ENCODE measurements around the gene INSL3.

Gene INSL3

DNA sequence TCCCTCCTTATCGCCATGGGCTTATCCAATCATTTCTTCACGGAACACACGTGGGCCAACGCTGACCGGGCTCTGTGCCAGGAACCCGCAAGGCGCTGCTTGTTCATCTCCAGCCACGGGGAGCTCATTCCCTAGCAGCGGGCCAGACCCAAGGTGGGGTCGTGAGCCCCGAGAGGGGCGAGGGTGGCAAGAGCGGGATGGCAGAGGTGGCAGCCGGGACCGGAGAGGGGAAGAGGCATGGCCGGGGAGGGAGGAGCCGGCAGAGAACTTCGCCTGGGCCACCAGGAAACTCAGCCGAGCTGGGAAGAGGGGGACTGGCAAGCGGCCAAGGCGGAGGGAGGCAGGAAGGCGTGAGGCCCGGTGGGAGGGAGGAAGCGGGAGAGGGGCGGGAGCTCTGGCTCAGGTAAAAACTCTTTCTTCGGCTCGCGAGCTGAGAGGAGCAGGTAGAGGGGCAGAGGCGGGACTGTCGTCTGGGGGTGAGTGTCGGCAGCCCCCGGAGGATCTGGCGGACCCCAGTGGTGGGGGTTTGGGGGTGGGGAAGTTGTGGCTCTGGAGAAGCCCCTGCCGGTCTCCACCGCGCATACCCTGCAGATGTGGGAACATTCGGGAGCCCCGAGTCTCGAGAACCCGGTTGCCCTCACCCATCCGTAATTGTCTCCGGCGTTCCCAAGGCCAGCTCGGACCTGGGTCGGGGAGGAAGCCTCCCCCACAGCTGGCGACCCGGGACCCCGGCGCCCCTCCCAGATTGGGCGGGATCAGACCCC lies 26.4 kb downstream of the INSL3 start, which contains the start of gene B3GNT3:
TSS of gene B3GNT3 (plus strand) at position 408 of the 764 bp plus-strand sequence. CDS start 12,670 bp downstream, outside the sequence.
- Histone ChIP-seq H3K9me3 (ENCODE audit: control insufficient read depth, insufficient read depth, low read length) (no peaks in the 10 kb centered on the region), H3K79me2 (ENCODE audit: control insufficient read depth, low read length) (no peaks in the 10 kb centered on the region), H3K36me3 (ENCODE audit: control insufficient read depth, low read length) (no peaks in the 10 kb centered on the region), H4K20me1 (ENCODE audit: control insufficient read depth, insufficient read depth, low read depth, low read length) (no peaks in the 10 kb centered on the region), H3F3A (ENCODE audit: control insufficient read depth, insufficient read depth) (no peaks in the 10 kb centered on the region), H3K4me3 (ENCODE audit: low read length) (no peak within 1 kb of the TSS), H3K4me1 (ENCODE audit: control insufficient read depth, low read length) (no peaks in the 10 kb centered on the region), H3K27me3 (ENCODE audit: control insufficient read depth, low read length) (peaks cover 22% of the 10 kb centered on the region), H3K9me2 (replicated peaks; ENCODE audit: control insufficient read depth, low read length) (no peaks in the 10 kb centered on the region), H3K4me2 (ENCODE audit: low read length) (no peak within 1 kb of the TSS), H3K27ac (ENCODE audit: low read depth, low read length) (no peak within 1 kb of the TSS)
- TF ChIP-seq EZH2phosphoT487 (IDR thresholded peaks at IDR 0.05; ENCODE audit: borderline replicate concordance, low read length) = no peak
- TF ChIP-seq, protein P1, sequence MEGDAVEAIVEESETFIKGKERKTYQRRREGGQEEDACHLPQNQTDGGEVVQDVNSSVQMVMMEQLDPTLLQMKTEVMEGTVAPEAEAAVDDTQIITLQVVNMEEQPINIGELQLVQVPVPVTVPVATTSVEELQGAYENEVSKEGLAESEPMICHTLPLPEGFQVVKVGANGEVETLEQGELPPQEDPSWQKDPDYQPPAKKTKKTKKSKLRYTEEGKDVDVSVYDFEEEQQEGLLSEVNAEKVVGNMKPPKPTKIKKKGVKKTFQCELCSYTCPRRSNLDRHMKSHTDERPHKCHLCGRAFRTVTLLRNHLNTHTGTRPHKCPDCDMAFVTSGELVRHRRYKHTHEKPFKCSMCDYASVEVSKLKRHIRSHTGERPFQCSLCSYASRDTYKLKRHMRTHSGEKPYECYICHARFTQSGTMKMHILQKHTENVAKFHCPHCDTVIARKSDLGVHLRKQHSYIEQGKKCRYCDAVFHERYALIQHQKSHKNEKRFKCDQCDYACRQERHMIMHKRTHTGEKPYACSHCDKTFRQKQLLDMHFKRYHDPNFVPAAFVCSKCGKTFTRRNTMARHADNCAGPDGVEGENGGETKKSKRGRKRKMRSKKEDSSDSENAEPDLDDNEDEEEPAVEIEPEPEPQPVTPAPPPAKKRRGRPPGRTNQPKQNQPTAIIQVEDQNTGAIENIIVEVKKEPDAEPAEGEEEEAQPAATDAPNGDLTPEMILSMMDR (IDR thresholded peaks at IDR 0.05; ENCODE audit: low read depth, low read length, poor library complexity, severe bottlenecking) = no peak

DNA sequence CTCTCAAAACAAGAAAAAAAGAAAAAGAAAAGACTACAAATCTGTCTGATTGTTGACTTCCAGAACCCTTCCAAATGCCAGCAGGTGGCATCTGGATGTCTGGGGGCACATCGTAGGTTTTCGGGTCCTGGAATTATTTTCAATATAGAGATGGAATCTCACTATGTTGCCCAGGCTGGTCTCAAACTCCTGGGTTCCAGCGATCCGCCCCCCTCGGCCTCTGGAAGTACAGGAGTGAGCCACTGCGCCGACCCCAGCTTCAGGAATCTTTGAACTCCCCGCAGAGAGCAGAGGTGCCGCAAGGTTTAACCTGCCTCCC lies 26.9 kb downstream of the INSL3 start:
- H3K4me1 ChIP-seq (ENCODE audit: control insufficient read depth, low read length) = no peaks in the 10 kb centered on the region

DNA sequence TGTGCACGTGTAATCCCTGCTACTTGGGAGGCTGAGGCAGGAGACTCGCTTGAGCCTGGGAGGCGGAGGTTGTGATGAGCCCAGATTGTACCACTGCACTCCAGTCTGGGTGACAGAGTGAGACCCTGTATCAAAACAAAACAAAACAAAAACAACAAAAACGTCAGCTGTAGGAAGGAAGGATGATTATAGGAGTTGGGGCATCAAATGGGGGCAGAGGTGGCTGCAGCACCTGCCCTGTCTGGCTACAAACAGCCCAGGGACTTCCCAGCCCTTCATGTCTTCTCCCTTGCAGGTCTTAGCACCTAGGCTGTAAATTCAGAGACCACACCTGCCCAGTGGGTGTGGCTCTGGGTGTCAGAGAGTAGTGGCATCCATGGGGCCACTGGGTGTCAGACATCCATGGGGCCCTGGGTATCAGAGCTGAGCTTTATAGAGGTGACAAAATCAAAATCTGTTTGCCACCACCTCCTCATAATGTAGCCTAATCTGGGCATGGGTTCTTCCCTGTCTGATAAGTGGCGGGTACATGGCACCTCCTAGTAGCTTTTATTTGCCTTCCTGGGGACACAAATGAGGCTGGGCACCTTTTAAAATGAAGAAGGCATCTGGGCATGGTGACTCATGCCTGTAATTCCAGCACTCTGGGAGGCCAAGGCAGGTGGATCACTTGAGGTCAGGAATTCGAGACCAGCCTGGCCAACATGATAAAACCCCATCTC lies 31.1 kb downstream of the INSL3 start:
- Histone ChIP-seq H3K79me2 (ENCODE audit: control insufficient read depth, low read length) (no peaks in the 10 kb centered on the region), H3K9me3 (ENCODE audit: control insufficient read depth, insufficient read depth, low read length) (no peaks in the 10 kb centered on the region), H3K27me3 (ENCODE audit: control insufficient read depth, low read length) (peaks cover 19% of the 10 kb centered on the region), H3K36me3 (ENCODE audit: control insufficient read depth, low read length) (peaks cover 11% of the 10 kb centered on the region), H3K4me1 (ENCODE audit: control insufficient read depth, low read length) (no peaks in the 10 kb centered on the region), H4K20me1 (ENCODE audit: control insufficient read depth, insufficient read depth, low read depth, low read length) (0 out of 2 replicates have a peak, but pooled peaks cover 3% of the 10 kb centered on the region), H3K9me2 (replicated peaks; ENCODE audit: control insufficient read depth, low read length) (no peaks in the 10 kb centered on the region), H3K4me2 (ENCODE audit: low read length) (no peak overlapping the region), H3K4me3 (ENCODE audit: low read length) (no peak overlapping the region), H3K27ac (ENCODE audit: low read depth, low read length) (no peak overlapping the region), H3F3A (ENCODE audit: control insufficient read depth, insufficient read depth) (no peaks in the 10 kb centered on the region)
- TF ChIP-seq, protein P1 (IDR thresholded peaks at IDR 0.05; ENCODE audit: low read depth, low read length, poor library complexity, severe bottlenecking) = no peak
- TF ChIP-seq EZH2phosphoT487 (IDR thresholded peaks at IDR 0.05; ENCODE audit: borderline replicate concordance, low read length) = no peak

More for the DNA sequence above, 26.9 kb downstream of the INSL3 start:
- H3K9me3 ChIP-seq (ENCODE audit: control insufficient read depth, insufficient read depth, low read length) = no peaks in the 10 kb centered on the region
- no peaks in the 10 kb centered on the region for H3K9me2 ChIP-seq (replicated peaks; ENCODE audit: control insufficient read depth, low read length)
- no peaks in the 10 kb centered on the region for H3K79me2 ChIP-seq (ENCODE audit: control insufficient read depth, low read length)
- no peaks in the 10 kb centered on the region; the same call in 1 of the 2 replicates for H3K36me3 ChIP-seq (ENCODE audit: control insufficient read depth, low read length)
- H4K20me1 ChIP-seq (ENCODE audit: control insufficient read depth, insufficient read depth, low read depth, low read length) = 0 out of 2 replicates have a peak, but pooled peaks cover 1% of the 10 kb centered on the region
- no peak overlapping the region for H3K27ac ChIP-seq (ENCODE audit: low read depth, low read length)
- peaks cover 22% of the 10 kb centered on the region for H3K27me3 ChIP-seq (ENCODE audit: control insufficient read depth, low read length)
- no peak overlapping the region for H3K4me2 ChIP-seq (ENCODE audit: low read length)
- H3F3A ChIP-seq (ENCODE audit: control insufficient read depth, insufficient read depth) = no peaks in the 10 kb centered on the region
- H3K4me3 ChIP-seq (ENCODE audit: low read length) = no peak overlapping the region
- TF ChIP-seq EZH2phosphoT487 (IDR thresholded peaks at IDR 0.05; ENCODE audit: borderline replicate concordance, low read length) = no peak
- TF ChIP-seq, protein P1 (IDR thresholded peaks at IDR 0.05; ENCODE audit: low read depth, low read length, poor library complexity, severe bottlenecking) = no peak
